BE2C (cell line): ENCODE results near the gene CFAP299.

Source experiments
- DNase-seq: peaks from one replicate; pipeline ENCODE4 v3.0.0-alpha.2; 2020
- H3K27me3 ChIP-seq: fragments of 250-450 bp; sonication (Bioruptor Pico); 2 replicates; pipeline ENCODE4 v1.5.1; 2020; ENCODE audit warnings: mild to moderate bottlenecking
- H3K36me3 ChIP-seq: fragments of 250-450 bp; sonication (Bioruptor Pico); 2 replicates; pipeline ENCODE4 v1.5.1; 2020; ENCODE audit warnings: mild to moderate bottlenecking
- H3K4me1 ChIP-seq: fragments of 250-450 bp; sonication (Bioruptor Pico); 2 replicates; pipeline ENCODE4 v1.5.1; 2020
- H3K4me3 ChIP-seq: 2 replicates; pipeline ENCODE4 v1.5.1; 2011; ENCODE audit warnings: low read depth, low read length
- H3K9me3 ChIP-seq: fragments of 250-450 bp; sonication (Bioruptor Pico); 2 replicates; pipeline ENCODE4 v1.5.1; 2020
- TF ChIP-seq, protein P1 (sequence below): IDR thresholded peaks from 2 replicates; pipeline ENCODE4 v1.5.1; 2012; ENCODE audit warnings: mild to moderate bottlenecking, low read depth, low read length

The CFAP299 gene

GRCh38 chr4:80925293-80925692 lies 589.8 kb downstream of the CFAP299 start:
- H3K9me3 ChIP-seq = no peaks in the 10 kb centered on the region
- H3K4me1 ChIP-seq = no peaks in the 10 kb centered on the region
- DNase-seq = no peak
- H3K27me3 ChIP-seq = no peaks in the 10 kb centered on the region
- H3K4me3 ChIP-seq = no peak overlapping the region
- TF ChIP-seq, protein P1, sequence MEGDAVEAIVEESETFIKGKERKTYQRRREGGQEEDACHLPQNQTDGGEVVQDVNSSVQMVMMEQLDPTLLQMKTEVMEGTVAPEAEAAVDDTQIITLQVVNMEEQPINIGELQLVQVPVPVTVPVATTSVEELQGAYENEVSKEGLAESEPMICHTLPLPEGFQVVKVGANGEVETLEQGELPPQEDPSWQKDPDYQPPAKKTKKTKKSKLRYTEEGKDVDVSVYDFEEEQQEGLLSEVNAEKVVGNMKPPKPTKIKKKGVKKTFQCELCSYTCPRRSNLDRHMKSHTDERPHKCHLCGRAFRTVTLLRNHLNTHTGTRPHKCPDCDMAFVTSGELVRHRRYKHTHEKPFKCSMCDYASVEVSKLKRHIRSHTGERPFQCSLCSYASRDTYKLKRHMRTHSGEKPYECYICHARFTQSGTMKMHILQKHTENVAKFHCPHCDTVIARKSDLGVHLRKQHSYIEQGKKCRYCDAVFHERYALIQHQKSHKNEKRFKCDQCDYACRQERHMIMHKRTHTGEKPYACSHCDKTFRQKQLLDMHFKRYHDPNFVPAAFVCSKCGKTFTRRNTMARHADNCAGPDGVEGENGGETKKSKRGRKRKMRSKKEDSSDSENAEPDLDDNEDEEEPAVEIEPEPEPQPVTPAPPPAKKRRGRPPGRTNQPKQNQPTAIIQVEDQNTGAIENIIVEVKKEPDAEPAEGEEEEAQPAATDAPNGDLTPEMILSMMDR = no peak
- H3K36me3 ChIP-seq = no peaks in the 10 kb centered on the region

DNA sequence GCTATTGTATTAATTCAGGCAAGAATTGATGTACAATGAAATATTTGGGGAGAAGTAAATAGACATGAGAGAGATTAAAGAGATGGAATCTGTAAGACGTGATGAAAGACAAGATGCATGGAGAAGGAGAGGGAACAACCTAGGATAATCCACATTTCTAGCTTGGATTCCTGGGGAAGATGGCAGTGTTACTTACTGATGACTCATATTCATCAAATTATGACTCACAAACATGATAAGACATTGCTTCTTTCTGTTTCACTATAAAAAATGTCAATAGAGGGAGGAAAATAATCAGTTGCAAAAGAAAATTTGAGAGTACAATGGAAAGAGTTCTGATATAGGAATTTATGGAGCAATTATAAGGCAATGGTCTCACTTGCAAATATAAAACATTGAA lies 590.9 kb downstream of the CFAP299 start:
- no peak for DNase-seq
- Histone ChIP-seq H3K27me3 (no peaks in the 10 kb centered on the region), H3K36me3 (no peaks in the 10 kb centered on the region), H3K4me3 (no peak overlapping the region), H3K9me3 (no peaks in the 10 kb centered on the region), H3K4me1 (no peaks in the 10 kb centered on the region)
- TF ChIP-seq, protein P1 = no peak

GRCh38 chr4:80926891-80927290 lies 591.4 kb downstream of the CFAP299 start:
- DNase-seq = no peak
- Histone ChIP-seq H3K36me3 (no peaks in the 10 kb centered on the region), H3K9me3 (no peaks in the 10 kb centered on the region), H3K27me3 (no peaks in the 10 kb centered on the region), H3K4me3 (no peak overlapping the region), H3K4me1 (no peaks in the 10 kb centered on the region)
- TF ChIP-seq, protein P1 = no peak

- H3K9me3 ChIP-seq = no peaks in the 10 kb centered on the region
- TF ChIP-seq, protein P1 = no peak
- H3K27me3 ChIP-seq = no peaks in the 10 kb centered on the region
- H3K4me1 ChIP-seq = no peaks in the 10 kb centered on the region
- no peak overlapping the region for H3K4me3 ChIP-seq
- DNase-seq = no peak
- no peaks in the 10 kb centered on the region for H3K36me3 ChIP-seq
Observed at GRCh38 chr4:80927420-80927819, 591.9 kb downstream of the CFAP299 start.

GRCh38 chr4:80931631-80932081 lies 596.1 kb downstream of the CFAP299 start:
- H3K27me3 ChIP-seq = no peaks in the 10 kb centered on the region
- no peaks in the 10 kb centered on the region for H3K36me3 ChIP-seq
- no peak overlapping the region for H3K4me3 ChIP-seq
- no peaks in the 10 kb centered on the region for H3K9me3 ChIP-seq
- H3K4me1 ChIP-seq = no peaks in the 10 kb centered on the region
- TF ChIP-seq, protein P1 = no peak
- no peak for DNase-seq

GRCh38 chr4:80948141-80948540 lies 612.6 kb downstream of the CFAP299 start:
- Histone ChIP-seq H3K4me1 (no peaks in the 10 kb centered on the region), H3K36me3 (no peaks in the 10 kb centered on the region), H3K27me3 (no peaks in the 10 kb centered on the region), H3K9me3 (no peaks in the 10 kb centered on the region), H3K4me3 (no peak overlapping the region)
- DNase-seq = no peak
- TF ChIP-seq, protein P1 = no peak
